Astrocyte of the cerebellum (primary cell): ENCODE measurements around the gene TMEM252.

Source experiments
- DNase-seq: peaks from one replicate; pipeline ENCODE4 v3.0.0-alpha.2; 2011; ENCODE audit warnings: low read depth
- H3K4me3 ChIP-seq: 2 replicates; pipeline ENCODE4 v1.5.1; 2011; ENCODE audit warnings: mild to moderate bottlenecking, low read depth, low read length, moderate library complexity
- CTCF ChIP-seq: IDR thresholded peaks from 2 replicates; pipeline ENCODE4 v1.5.1; 2012; ENCODE audit warnings: low read length, low read depth, moderate library complexity, mild to moderate bottlenecking; ENCODE audit errors: missing control alignments
- in situ Hi-C: cut with HindIII; loops from 2 replicates; pipeline ENCODE4 v1.10.0; 2017; ENCODE audit warnings: low sequenced_read_pairs

Gene TMEM252

GRCh38 chr9:68545033-68545705 lies 4.5 kb upstream of the TMEM252 start:
- in situ Hi-C loops, result loop anchor here (25.0 kb wide), 1 partner anchor 342 kb away; no protein-coding TSS in a partner anchor
- TF ChIP-seq CTCF, result no peak
- H3K4me3 ChIP-seq, result no peak overlapping the region
- no peak for DNase-seq

GRCh38 chr9:68541568-68541967 lies 885 bp upstream of the TMEM252 start:
- no peak for TF ChIP-seq CTCF
- no peak for DNase-seq
- no peak overlapping the region for H3K4me3 ChIP-seq
- in situ Hi-C loops, result loop anchor here (25.0 kb wide), 1 partner anchor 346 kb away; no protein-coding TSS in a partner anchor

- in situ Hi-C loops, result loop anchor here (25.0 kb wide), 1 partner anchor 349 kb away; no protein-coding TSS in a partner anchor
- TF ChIP-seq CTCF, result no peak
- H3K4me3 ChIP-seq, result no peak overlapping the region
- DNase-seq, result peak; percentile 1
Measured at GRCh38 chr9:68538200-68538599, 2.5 kb downstream of the TMEM252 start.

GRCh38 chr9:68537616-68537880 lies 3.1 kb downstream of the TMEM252 start:
- H3K4me3 ChIP-seq, result no peak overlapping the region
- no peak for DNase-seq
- in situ Hi-C loops, result loop anchor here (25.0 kb wide), 1 partner anchor 350 kb away; no protein-coding TSS in a partner anchor
- no peak for TF ChIP-seq CTCF

GRCh38 chr9:68536876-68537615 lies 3.6 kb downstream of the TMEM252 start:
- no peak for TF ChIP-seq CTCF
- no peak overlapping the region for H3K4me3 ChIP-seq
- no peak for DNase-seq
- in situ Hi-C loops, result loop anchor here (25.0 kb wide), 1 partner anchor 350 kb away; no protein-coding TSS in a partner anchor

GRCh38 chr9:68533678-68534077 lies 7.0 kb downstream of the TMEM252 start:
- no peak for DNase-seq

More at GRCh38 chr9:68533678-68534077, 7.0 kb downstream of the TMEM252 start:
- in situ Hi-C loops, result loop anchor here (25.0 kb wide), 1 partner anchor 354 kb away; no protein-coding TSS in a partner anchor
- no peak overlapping the region for H3K4me3 ChIP-seq
- no peak for TF ChIP-seq CTCF
